ENCODE results near the gene SSTR5.

The SSTR5 gene

GRCh38 chr16:1122398-1122765 lies 49.8 kb downstream of the SSTR5 start:
- no peak for DNase-seq (ENCODE audit: low spot score)

- DNase-seq (ENCODE audit: low spot score): no peak
Observed at GRCh38 chr16:1123525-1124230, 51.1 kb downstream of the SSTR5 start.

- no peak for DNase-seq (ENCODE audit: low spot score)
Observed at GRCh38 chr16:1124291-1124690, 51.7 kb downstream of the SSTR5 start.

- DNase-seq (ENCODE audit: low spot score): no peak
Observed at GRCh38 chr16:1124795-1125194, 52.2 kb downstream of the SSTR5 start.

GRCh38 chr16:1125471-1125870 lies 52.9 kb downstream of the SSTR5 start:
- DNase-seq (ENCODE audit: low spot score): no peak

GRCh38 chr16:1126044-1126443 lies 53.5 kb downstream of the SSTR5 start:
- DNase-seq (ENCODE audit: low spot score): no peak

- DNase-seq (ENCODE audit: low spot score): no peak
Observed at GRCh38 chr16:1126586-1126985, 54.0 kb downstream of the SSTR5 start.

GRCh38 chr16:1127101-1127500 lies 54.6 kb downstream of the SSTR5 start:
- DNase-seq (ENCODE audit: low spot score): no peak

GRCh38 chr16:1127971-1128715 lies 55.6 kb downstream of the SSTR5 start:
- DNase-seq (ENCODE audit: low spot score): no peak

- no peak for DNase-seq (ENCODE audit: low spot score)
Observed at GRCh38 chr16:1129106-1129960, 56.8 kb downstream of the SSTR5 start.

GRCh38 chr16:1130382-1130781 lies 57.8 kb downstream of the SSTR5 start:
- no peak for DNase-seq (ENCODE audit: low spot score)

All from CD4-positive, alpha-beta T cell treated with Interleukin-15 for 4 hours (primary cell).